CD4-positive, alpha-beta memory T cell (primary cell): ENCODE measurements around the gene SRSF3. TPM values are rescaled to one million over a fixed set of nuclear protein-coding genes. Genes with fewer than 3 reads are reported as not detected.

Experiments
- CTCF ChIA-PET: fragments of 350-600 bp; sonication (Branson Sonifier 250); formaldehyde crosslinking; loops from one replicate; lab custom pipeline; 2021; ENCODE audit warnings: inconsistent platforms; ENCODE audit not compliant: partially characterized antibody; lab: Charles Lee
- POLR2A ChIA-PET: fragments of 350-600 bp; sonication (Branson Sonifier 250); formaldehyde crosslinking; loops from one replicate; lab custom pipeline; 2021; ENCODE audit not compliant: partially characterized antibody; lab: Charles Lee
- DNase-seq, 5 donors: peaks; one replicate each; pipeline versions ENCODE4 v3.0.0 to v3.0.0-alpha.2; 2020 to 2022; ENCODE audit warnings: mixed read lengths in 1 of 5
- H3K27ac ChIP-seq: one replicate; pipeline ENCODE4 v1.7.0; 2013; ENCODE audit warnings: low read depth, low read length
- H3K27me3 ChIP-seq: 2 replicates; pipeline ENCODE4 v1.7.0; 2013; ENCODE audit warnings: mild to moderate bottlenecking, low read length, moderate library complexity; ENCODE audit not compliant: insufficient read depth
- H3K36me3 ChIP-seq: 2 replicates; pipeline ENCODE4 v1.7.0; 2013; ENCODE audit warnings: mild to moderate bottlenecking, low read length, moderate library complexity; ENCODE audit not compliant: insufficient read depth
- H3K4me1 ChIP-seq: 2 replicates; pipeline ENCODE4 v1.7.0; 2013; ENCODE audit warnings: mild to moderate bottlenecking, low read length, moderate library complexity; ENCODE audit not compliant: insufficient read depth
- H3K4me3 ChIP-seq, 2 donors: one replicate each; pipeline ENCODE4 v1.7.0; 2013; ENCODE audit warnings: low read length in 2 of 2, mild to moderate bottlenecking in 1 of 2
- H3K9me3 ChIP-seq, 2 donors: one replicate each; pipeline ENCODE4 v1.7.0; 2013; ENCODE audit warnings: low read length in 2 of 2, control low read depth in 1 of 2; ENCODE audit not compliant: control insufficient read depth in 1 of 2
- H3K27ac Mint-ChIP-seq, 7 donors: one replicate each; pipeline ENCODE4 v1.8.0; 2020 to 2021; ENCODE audit warnings: mixed read lengths in 7 of 7, mild to moderate bottlenecking in 6 of 7, inconsistent platforms in 3 of 7, moderate library complexity in 3 of 7
- H3K27me3 Mint-ChIP-seq, 2 donors: one replicate each; pipeline ENCODE4 v1.8.0; 2020 to 2021; ENCODE audit warnings: mixed read lengths in 2 of 2
- H3K36me3 Mint-ChIP-seq, 2 donors: one replicate each; pipeline ENCODE4 v1.8.0; 2020 to 2021; ENCODE audit warnings: mixed read lengths in 2 of 2, inconsistent platforms in 1 of 2, mild to moderate bottlenecking in 1 of 2
- H3K4me1 Mint-ChIP-seq, 4 donors: one replicate each; pipeline ENCODE4 v1.8.0; 2020 to 2021; ENCODE audit warnings: mixed read lengths in 4 of 4, mild to moderate bottlenecking in 1 of 4
- H3K4me3 Mint-ChIP-seq, 8 donors: one replicate each; pipeline ENCODE4 v1.8.0; 2020 to 2021; ENCODE audit warnings: mixed read lengths in 8 of 8, mild to moderate bottlenecking in 7 of 8, moderate library complexity in 6 of 8, inconsistent platforms in 3 of 8
- H3K9me3 Mint-ChIP-seq, 8 donors: one replicate each; pipeline ENCODE4 v1.8.0; 2020 to 2021; ENCODE audit warnings: mixed read lengths in 8 of 8, mild to moderate bottlenecking in 5 of 8, inconsistent platforms in 3 of 8, moderate library complexity in 1 of 8
- intact Hi-C: fragments of 100-400 bp; cut with micrococcal nuclease; formaldehyde crosslinking; loops from one replicate; pipeline ENCODE4 v1.15.1; 2023
- polyA plus RNA-seq, 2 donors: library from polyadenylated mRNA; unstranded; fragments of 300-500 nt; fragmentation: Illumina TruSeq; gene quantifications; one replicate each; pipeline ENCODE4 v1.2.3, GENCODE V29; 2021
- total RNA-seq, 2 experiments: library from RNA; stranded (reverse); gene quantifications; one replicate each; pipeline ENCODE4 v1.2.3, GENCODE V29; 2021

The SRSF3 gene
- total and polyA plus RNA-seq, 4 experiments from 2014 or later: 293 to 350 (median 333) TPM

GRCh38 chr6:36596356-36596755 lies 2.2 kb downstream of the SRSF3 start:
- ChIA-PET POLR2A (interaction anchor here (0.5 to 12.4 kb wide), 20 partner anchors 10 to 1756 kb away, joined by 3 to 214 read pairs (median 4); partner anchors contain the start of genes KCTD20, MTCH1 and PPIL1), CTCF (interaction anchor here (1.0 to 3.4 kb wide), 6 partner anchors 17 to 163 kb away, joined by 3 to 23 read pairs (median 6); no protein-coding TSS in a partner anchor)
- H3K9me3 ChIP-seq: no peaks in the 10 kb centered on the region
- H3K36me3 ChIP-seq: peaks cover 46% of the 10 kb centered on the region
- Mint-ChIP-seq H3K27ac (peak overlapping the region; percentile 97 to 100 (median 99)), H3K27me3 (no peaks in the 10 kb centered on the region), H3K4me3 (peak overlapping the region; percentile 92 to 100 (median 98)), H3K36me3 (peaks cover 63 to 67% of the 10 kb centered on the region in 2 donors), H3K4me1 (peaks cover 32 to 74% (median 51%) of the 10 kb centered on the region in 4 donors), H3K9me3 (peaks cover 0 to 22% (median 0%) of the 10 kb centered on the region in 8 donors)
- peak overlapping the region; percentile 94 for H3K27ac ChIP-seq
- peaks cover 67% of the 10 kb centered on the region for H3K4me1 ChIP-seq
- DNase-seq: no peak
- H3K4me3 ChIP-seq: peak overlapping the region; percentile 68 to 89
- H3K27me3 ChIP-seq: no peaks in the 10 kb centered on the region
- intact Hi-C loops: no loop called here

DNA sequence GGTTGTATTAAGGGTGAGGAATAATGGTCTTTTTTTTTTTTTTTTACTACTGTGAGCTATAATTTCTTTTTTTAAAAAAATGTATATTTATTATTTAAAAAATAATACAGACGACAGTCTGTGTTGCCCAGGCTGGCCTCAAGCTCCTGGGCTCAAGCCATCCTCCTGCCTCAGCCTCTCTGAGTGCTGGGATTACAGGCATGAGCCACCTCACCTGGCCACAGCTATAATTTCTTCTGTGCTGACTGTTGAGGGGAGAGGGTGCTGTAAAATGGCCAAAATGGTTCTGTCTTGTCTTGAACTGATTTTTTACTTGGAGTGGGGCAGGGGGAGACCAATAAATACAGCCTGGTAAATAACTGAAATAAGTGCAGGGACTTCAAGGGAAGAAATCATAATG lies 3.6 kb downstream of the SRSF3 start:
- intact Hi-C loops: no loop called here
- Mint-ChIP-seq H3K9me3 (peaks cover 0 to 22% (median 0%) of the 10 kb centered on the region in 8 donors), H3K36me3 (peaks cover 76 to 80% of the 10 kb centered on the region in 2 donors), H3K4me1 (peaks cover 39 to 80% (median 54%) of the 10 kb centered on the region in 4 donors), H3K4me3 (peak overlapping the region; percentile 88 to 100 (median 97)), H3K27ac (peak overlapping the region; percentile 90 to 99 (median 95)), H3K27me3 (no peaks in the 10 kb centered on the region)
- H3K4me3 ChIP-seq: peak overlapping the region; percentile 6 to 89
- ChIA-PET CTCF (interaction anchor here (0.8 to 3.4 kb wide), 15 partner anchors 9 to 287 kb away, joined by 4 to 23 read pairs (median 5); no protein-coding TSS in a partner anchor), POLR2A (interaction anchor here (0.9 to 12.4 kb wide), 10 partner anchors 11 to 174 kb away, joined by 3 to 214 read pairs (median 5); partner anchors contain the start of gene CDKN1A)
- H3K27me3 ChIP-seq: no peaks in the 10 kb centered on the region
- H3K9me3 ChIP-seq: no peaks in the 10 kb centered on the region
- peak in 1 of 5 donors; percentile 6 for DNase-seq
- peaks cover 71% of the 10 kb centered on the region for H3K4me1 ChIP-seq
- H3K27ac ChIP-seq: peak overlapping the region; percentile 94
- peaks cover 60% of the 10 kb centered on the region for H3K36me3 ChIP-seq

- no peak for DNase-seq
- H3K27ac ChIP-seq: peak overlapping the region; percentile 94
- peaks cover 42 to 83% (median 57%) of the 10 kb centered on the region in 4 donors for H3K4me1 Mint-ChIP-seq
- H3K36me3 ChIP-seq: peaks cover 65% of the 10 kb centered on the region
- no peaks in the 10 kb centered on the region for H3K27me3 ChIP-seq
- peak overlapping the region; percentile 6 to 89 for H3K4me3 ChIP-seq
- intact Hi-C loops: no loop called here
- H3K27me3 Mint-ChIP-seq: no peaks in the 10 kb centered on the region
- CTCF ChIA-PET: interaction anchor here (0.7 to 3.4 kb wide), 12 partner anchors 9 to 287 kb away, joined by 3 to 23 read pairs (median 5); no protein-coding TSS in a partner anchor
- H3K4me3 Mint-ChIP-seq: peak overlapping the region; percentile 88 to 100 (median 96)
- H3K27ac Mint-ChIP-seq: peak overlapping the region; percentile 90 to 97 (median 91)
- peaks cover 0 to 22% (median 0%) of the 10 kb centered on the region in 8 donors for H3K9me3 Mint-ChIP-seq
- H3K9me3 ChIP-seq: no peaks in the 10 kb centered on the region
- H3K36me3 Mint-ChIP-seq: peaks cover 77 to 86% of the 10 kb centered on the region in 2 donors
- POLR2A ChIA-PET: interaction anchor here (0.9 to 12.4 kb wide), 10 partner anchors 11 to 92 kb away, joined by 3 to 214 read pairs (median 4); partner anchors contain the start of gene CDKN1A
- peaks cover 72% of the 10 kb centered on the region for H3K4me1 ChIP-seq
Measured at GRCh38 chr6:36598326-36598725, 4.2 kb downstream of the SRSF3 start.

- Mint-ChIP-seq H3K9me3 (peaks cover 0 to 22% (median 0%) of the 10 kb centered on the region in 8 donors), H3K27ac (peak overlapping the region; percentile 84 to 97 (median 91)), H3K27me3 (no peaks in the 10 kb centered on the region), H3K36me3 (peaks cover 82 to 91% of the 10 kb centered on the region in 2 donors), H3K4me1 (peaks cover 42 to 83% (median 58%) of the 10 kb centered on the region in 4 donors), H3K4me3 (peak overlapping the region; percentile 88 to 100 (median 96))
- no peaks in the 10 kb centered on the region for H3K9me3 ChIP-seq
- peaks cover 72% of the 10 kb centered on the region for H3K4me1 ChIP-seq
- intact Hi-C loops: no loop called here
- ChIA-PET POLR2A (interaction anchor here (0.7 to 12.4 kb wide), 11 partner anchors 10 to 155 kb away, joined by 3 to 214 read pairs (median 6); partner anchors contain the start of genes CDKN1A, KCTD20 and STK38), CTCF (interaction anchor here (0.7 to 3.4 kb wide), 12 partner anchors 8 to 286 kb away, joined by 3 to 23 read pairs (median 5); no protein-coding TSS in a partner anchor)
- peak overlapping the region; percentile 94 for H3K27ac ChIP-seq
- H3K4me3 ChIP-seq: peak overlapping the region; percentile 6 to 89
- no peaks in the 10 kb centered on the region for H3K27me3 ChIP-seq
- peaks cover 70% of the 10 kb centered on the region for H3K36me3 ChIP-seq
- DNase-seq: peak in 1 of 5 donors; percentile 17
Measured at GRCh38 chr6:36598739-36599318, 4.7 kb downstream of the SRSF3 start.

GRCh38 chr6:36599791-36600209 lies 5.6 kb downstream of the SRSF3 start:
- peaks cover 82% of the 10 kb centered on the region for H3K4me1 ChIP-seq

GRCh38 chr6:36600564-36601146 lies 6.5 kb downstream of the SRSF3 start:
- Histone ChIP-seq H3K27ac (peak overlapping the region; percentile 94), H3K4me3 (no peak overlapping the region), H3K9me3 (no peaks in the 10 kb centered on the region), H3K36me3 (peaks cover 87% of the 10 kb centered on the region), H3K4me1 (peaks cover 90% of the 10 kb centered on the region), H3K27me3 (no peaks in the 10 kb centered on the region)
- Mint-ChIP-seq H3K9me3 (peaks cover 0 to 7% (median 0%) of the 10 kb centered on the region in 8 donors), H3K4me3 (peak overlapping the region; percentile 83 to 99 (median 90)), H3K27ac (peak overlapping the region; percentile 48 to 97 (median 92)), H3K36me3 (peaks cover 87 to 94% of the 10 kb centered on the region in 2 donors), H3K4me1 (peaks cover 58 to 95% (median 74%) of the 10 kb centered on the region in 4 donors), H3K27me3 (no peaks in the 10 kb centered on the region)
- ChIA-PET POLR2A (interaction anchor here (0.7 to 12.4 kb wide), 9 partner anchors 8 to 177 kb away, joined by 3 to 214 read pairs (median 7); partner anchors contain the start of genes CDKN1A, KCTD20 and STK38), CTCF (interaction anchor here (0.6 to 2.0 kb wide), 6 partner anchors 14 to 383 kb away, joined by 3 to 8 read pairs (median 4); no protein-coding TSS in a partner anchor)
- intact Hi-C loops: no loop called here
- DNase-seq: peak in 1 of 5 donors; percentile 20

More at GRCh38 chr6:36599791-36600209, 5.6 kb downstream of the SRSF3 start:
- H3K4me3 Mint-ChIP-seq: peak overlapping the region; percentile 83 to 99 (median 90)
- POLR2A ChIA-PET: interaction anchor here (1.1 to 12.4 kb wide), 9 partner anchors 9 to 177 kb away, joined by 4 to 214 read pairs (median 7); partner anchors contain the start of genes CDKN1A, KCTD20 and STK38
- Histone ChIP-seq H3K27me3 (no peaks in the 10 kb centered on the region), H3K36me3 (peaks cover 79% of the 10 kb centered on the region), H3K27ac (peak overlapping the region; percentile 94), H3K4me3 (peak overlapping the region in 1 of 2 donors; percentile 89), H3K9me3 (no peaks in the 10 kb centered on the region)
- CTCF ChIA-PET: interaction anchor here (1.0 to 2.0 kb wide), 4 partner anchors 15 to 176 kb away, joined by 3 to 8 read pairs (median 4); no protein-coding TSS in a partner anchor
- intact Hi-C loops: no loop called here
- H3K36me3 Mint-ChIP-seq: peaks cover 87 to 94% of the 10 kb centered on the region in 2 donors
- peak overlapping the region; percentile 48 to 97 (median 92) for H3K27ac Mint-ChIP-seq
- peak; percentile 59 to 82 (median 66) for DNase-seq
- peaks cover 51 to 87% (median 67%) of the 10 kb centered on the region in 4 donors for H3K4me1 Mint-ChIP-seq
- no peaks in the 10 kb centered on the region for H3K27me3 Mint-ChIP-seq
- H3K9me3 Mint-ChIP-seq: peaks cover 0 to 14% (median 0%) of the 10 kb centered on the region in 8 donors
